K562 (cell line): ENCODE data around the gene WDR93. TPM values are rescaled to one million over a fixed set of nuclear protein-coding genes. Genes with fewer than 3 reads are reported as not detected.

Experiments
- GABPB1 ChIP-seq: sonication (generic); formaldehyde crosslinking; IDR thresholded peaks from 2 replicates; pipeline ENCODE4 v1.8.0; 2022; ENCODE audit warnings: mild to moderate bottlenecking, missing genetic modification reagents
- GTF2E2 ChIP-seq: fragments of 200-800 bp; sonication (Bioruptor generic); IDR thresholded peaks from 2 replicates; pipeline ENCODE4 v1.6.1; 2016; ENCODE audit warnings: missing genetic modification characterization, missing compliant biosample characterization
- HCFC1 ChIP-seq: IDR thresholded peaks from 2 replicates; pipeline ENCODE4 v1.6.1; 2012; ENCODE audit warnings: low read depth, low read length, improper control_type of control experiment
- MCM3 ChIP-seq: fragments of 450-650 bp; IDR thresholded peaks from 2 replicates; pipeline ENCODE4 v1.6.1; 2016
- MTF1 ChIP-seq: fragments of 250-450 bp; sonication (Bioruptor Pico); IDR thresholded peaks from 2 replicates; pipeline ENCODE4 v1.9.0; 2021; ENCODE audit warnings: moderate library complexity, mild to moderate bottlenecking, inconsistent platforms, borderline replicate concordance
- PRMT5 ChIP-seq: sonication (generic); formaldehyde crosslinking; IDR thresholded peaks from 2 replicates; pipeline ENCODE4 v1.5.0; 2020; ENCODE audit warnings: missing genetic modification reagents
- RCOR1 ChIP-seq, 2 experiments: IDR thresholded peaks; 2 replicates each; pipeline ENCODE4 v1.6.1; 2012; ENCODE audit warnings: low read depth in 2 of 2, low read length in 2 of 2, borderline replicate concordance in 1 of 2, improper control_type of control experiment in 1 of 2
- SMAD1 ChIP-seq: fragments of 150-350 bp; IDR thresholded peaks from 2 replicates; pipeline ENCODE4 v1.6.1; 2014; ENCODE audit warnings: low read length, low read depth; ENCODE audit not compliant: partially characterized antibody
- U2AF2 ChIP-seq: fragments of 200-400 bp; formaldehyde crosslinking; optimal IDR thresholded peaks from 2 replicates; pipeline ENCODE3; 2017; ENCODE audit warnings: low read depth, mild to moderate bottlenecking, low read length
- ZNF217 ChIP-seq: sonication (generic); formaldehyde crosslinking; IDR thresholded peaks from 2 replicates; pipeline ENCODE4 v1.8.0; 2022; ENCODE audit warnings: mild to moderate bottlenecking, missing genetic modification reagents
- ZNF431 ChIP-seq: sonication (generic); formaldehyde crosslinking; IDR thresholded peaks from 2 replicates; pipeline ENCODE4 v1.8.0; 2022; ENCODE audit warnings: mild to moderate bottlenecking, missing genetic modification reagents
- ZNF436 ChIP-seq: fragments of 250-450, 450-650 bp; sonication (Bioruptor Pico); formaldehyde crosslinking; IDR thresholded peaks from 2 replicates; pipeline ENCODE4 v1.7.0; 2020; ENCODE audit warnings: mild to moderate bottlenecking
- ZNF584 ChIP-seq: fragments of 200-800 bp; sonication (Bioruptor generic); IDR thresholded peaks from 2 replicates; pipeline ENCODE4 v1.6.1; 2016; ENCODE audit warnings: low read depth, mild to moderate bottlenecking, missing genetic modification characterization, missing compliant biosample characterization
- polyA plus RNA-seq, 8 experiments: library from polyadenylated mRNA; depleted of rRNA in 4 of 8; stranded (reverse) in 5 of 8; unstranded in 3 of 8; fragments of >200 nt; fragmentation: Nextera tagmentation in 2 of 8; fragmentation: Illumina TruSeq in 1 of 8; extraction: Ambion mirVana in 2 of 8; extraction: Trizol in 1 of 8; gene quantifications; 2 replicates each; pipeline versions ENCODE4 v1.2.1 to v1.2.3, GENCODE V29; 2011 to 2014; ENCODE audit warnings: inconsistent platforms in 1 of 8, missing spikeins in 1 of 8
- total RNA-seq, 7 experiments: library from RNA; depleted of rRNA in 6 of 7; stranded (reverse); fragments of >200 nt in 6 of 7; fragmentation: Illumina TruSeq in 2 of 7; extraction: Trizol in 2 of 7; gene quantifications; 2 replicates each; pipeline versions ENCODE4 v1.2.1 to v1.2.3, GENCODE V29; 2011 to 2021; ENCODE audit warnings: low replicate concordance in 1 of 7
- TF ChIP-seq, protein P1 (sequence below), 2 experiments: fragments of 250-450 bp in 1 of 2; fragments of 450-650 bp in 1 of 2; sonication (Bioruptor Pico) in 1 of 2; IDR thresholded peaks; 2 replicates each; pipeline versions ENCODE4 v1.6.1 to v1.8.0; 2016 to 2021; ENCODE audit warnings: mild to moderate bottlenecking in 2 of 2, moderate library complexity in 2 of 2, missing compliant biosample characterization in 1 of 2, missing genetic modification characterization in 1 of 2
- TF ChIP-seq, protein P2 (sequence below): fragments of 250-450 bp; sonication (Bioruptor Pico); IDR thresholded peaks from 2 replicates; pipeline ENCODE4 v1.4.0; 2020; ENCODE audit warnings: mild to moderate bottlenecking, moderate library complexity
- TF ChIP-seq, protein P3 (sequence below): sonication (generic); formaldehyde crosslinking; IDR thresholded peaks from 2 replicates; pipeline ENCODE4 v1.8.0; 2022; ENCODE audit warnings: missing genetic modification reagents, mild to moderate bottlenecking, borderline replicate concordance
- TF ChIP-seq, protein P4 (sequence below): fragments of 250-450 bp; sonication (Bioruptor Pico); IDR thresholded peaks from 2 replicates; pipeline ENCODE4 v1.4.0; 2020

Gene WDR93
- total and polyA plus RNA-seq, 9 of the 15 experiments (the other 6 are each of a cell fraction or from before 2014, with no cell fraction given): not detected

DNA sequence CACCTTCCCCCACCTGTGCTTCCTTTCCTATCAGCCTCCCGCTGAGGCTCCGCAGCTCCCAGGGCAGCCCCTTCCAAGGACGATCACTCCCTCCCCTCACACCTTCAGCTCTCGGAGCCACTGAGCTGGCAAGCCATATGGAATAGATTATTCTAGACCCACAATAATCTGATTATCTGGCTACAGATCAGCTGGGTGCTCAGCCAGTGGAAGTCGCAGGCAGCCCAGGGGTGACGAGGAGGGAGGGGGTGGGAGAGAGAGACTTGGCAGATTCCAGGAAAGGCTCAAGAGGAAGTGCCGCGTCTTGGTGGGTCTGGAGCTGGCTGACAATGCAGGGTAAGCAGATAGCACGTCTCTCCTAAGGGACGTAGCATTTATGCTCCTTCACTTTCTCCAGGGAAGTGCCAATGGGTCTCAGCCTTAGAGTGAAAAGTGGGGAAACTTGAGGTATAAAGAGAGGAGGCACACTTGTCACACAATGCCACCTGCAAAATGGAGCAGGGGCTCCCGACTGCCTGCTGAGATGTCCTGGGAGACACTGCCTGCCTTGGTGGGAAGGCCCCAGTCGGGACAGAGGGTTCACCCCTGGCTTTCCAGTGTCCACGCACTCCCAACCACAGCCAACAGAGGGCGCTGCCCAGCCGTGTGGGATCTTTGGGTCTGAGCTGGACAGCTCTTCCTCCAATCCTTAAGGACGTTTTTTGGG lies 69.8 kb downstream of the WDR93 start (continued):
- no peak for TF ChIP-seq SMAD1
- TF ChIP-seq, protein P1, sequence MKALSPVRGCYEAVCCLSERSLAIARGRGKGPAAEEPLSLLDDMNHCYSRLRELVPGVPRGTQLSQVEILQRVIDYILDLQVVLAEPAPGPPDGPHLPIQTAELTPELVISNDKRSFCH (CRISPR knock-in tag; IDR thresholded peaks at IDR 0.05): no peak
- TF ChIP-seq, protein P1 (tag; IDR thresholded peaks at IDR 0.05): no peak
- TF ChIP-seq, protein P2, sequence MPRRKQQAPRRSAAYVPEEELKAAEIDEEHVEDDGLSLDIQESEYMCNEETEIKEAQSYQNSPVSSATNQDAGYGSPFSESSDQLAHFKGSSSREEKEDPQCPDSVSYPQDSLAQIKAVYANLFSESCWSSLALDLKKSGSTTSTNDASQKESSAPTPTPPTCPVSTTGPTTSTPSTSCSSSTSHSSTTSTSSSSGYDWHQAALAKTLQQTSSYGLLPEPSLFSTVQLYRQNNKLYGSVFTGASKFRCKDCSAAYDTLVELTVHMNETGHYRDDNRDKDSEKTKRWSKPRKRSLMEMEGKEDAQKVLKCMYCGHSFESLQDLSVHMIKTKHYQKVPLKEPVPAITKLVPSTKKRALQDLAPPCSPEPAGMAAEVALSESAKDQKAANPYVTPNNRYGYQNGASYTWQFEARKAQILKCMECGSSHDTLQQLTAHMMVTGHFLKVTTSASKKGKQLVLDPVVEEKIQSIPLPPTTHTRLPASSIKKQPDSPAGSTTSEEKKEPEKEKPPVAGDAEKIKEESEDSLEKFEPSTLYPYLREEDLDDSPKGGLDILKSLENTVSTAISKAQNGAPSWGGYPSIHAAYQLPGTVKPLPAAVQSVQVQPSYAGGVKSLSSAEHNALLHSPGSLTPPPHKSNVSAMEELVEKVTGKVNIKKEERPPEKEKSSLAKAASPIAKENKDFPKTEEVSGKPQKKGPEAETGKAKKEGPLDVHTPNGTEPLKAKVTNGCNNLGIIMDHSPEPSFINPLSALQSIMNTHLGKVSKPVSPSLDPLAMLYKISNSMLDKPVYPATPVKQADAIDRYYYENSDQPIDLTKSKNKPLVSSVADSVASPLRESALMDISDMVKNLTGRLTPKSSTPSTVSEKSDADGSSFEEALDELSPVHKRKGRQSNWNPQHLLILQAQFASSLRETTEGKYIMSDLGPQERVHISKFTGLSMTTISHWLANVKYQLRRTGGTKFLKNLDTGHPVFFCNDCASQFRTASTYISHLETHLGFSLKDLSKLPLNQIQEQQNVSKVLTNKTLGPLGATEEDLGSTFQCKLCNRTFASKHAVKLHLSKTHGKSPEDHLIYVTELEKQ (CRISPR knock-in tag): no peak
- TF ChIP-seq ZNF217: no peak
- TF ChIP-seq PRMT5 (CRISPR knock-in tag): no peak
- TF ChIP-seq U2AF2: no peak
- TF ChIP-seq GTF2E2 (tag): no peak
- TF ChIP-seq, protein P3, sequence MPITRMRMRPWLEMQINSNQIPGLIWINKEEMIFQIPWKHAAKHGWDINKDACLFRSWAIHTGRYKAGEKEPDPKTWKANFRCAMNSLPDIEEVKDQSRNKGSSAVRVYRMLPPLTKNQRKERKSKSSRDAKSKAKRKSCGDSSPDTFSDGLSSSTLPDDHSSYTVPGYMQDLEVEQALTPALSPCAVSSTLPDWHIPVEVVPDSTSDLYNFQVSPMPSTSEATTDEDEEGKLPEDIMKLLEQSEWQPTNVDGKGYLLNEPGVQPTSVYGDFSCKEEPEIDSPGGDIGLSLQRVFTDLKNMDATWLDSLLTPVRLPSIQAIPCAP (CRISPR knock-in tag): no peak
- TF ChIP-seq ZNF436: no peak
- peak in 1 of 2 experiments; percentile 49; a peak in 1 of 4 replicates for TF ChIP-seq RCOR1 (IDR thresholded peaks at IDR 0.05; ENCODE audit: borderline replicate concordance in 1 of 2, low read depth in 2 of 2, low read length in 2 of 2)
- 0 out of 2 replicates have a peak, but pooled peaks have one; percentile 12 for TF ChIP-seq HCFC1
- no peak for TF ChIP-seq ZNF584 (CRISPR knock-in tag)
- TF ChIP-seq ZNF431 (CRISPR knock-in tag): no peak
- no peak for TF ChIP-seq MCM3
- 0 out of 2 replicates have a peak, but pooled peaks have one; percentile 42 for TF ChIP-seq GABPB1 (CRISPR knock-in tag)
- no peak for TF ChIP-seq MTF1 (CRISPR knock-in tag)
- TF ChIP-seq, protein P4, sequence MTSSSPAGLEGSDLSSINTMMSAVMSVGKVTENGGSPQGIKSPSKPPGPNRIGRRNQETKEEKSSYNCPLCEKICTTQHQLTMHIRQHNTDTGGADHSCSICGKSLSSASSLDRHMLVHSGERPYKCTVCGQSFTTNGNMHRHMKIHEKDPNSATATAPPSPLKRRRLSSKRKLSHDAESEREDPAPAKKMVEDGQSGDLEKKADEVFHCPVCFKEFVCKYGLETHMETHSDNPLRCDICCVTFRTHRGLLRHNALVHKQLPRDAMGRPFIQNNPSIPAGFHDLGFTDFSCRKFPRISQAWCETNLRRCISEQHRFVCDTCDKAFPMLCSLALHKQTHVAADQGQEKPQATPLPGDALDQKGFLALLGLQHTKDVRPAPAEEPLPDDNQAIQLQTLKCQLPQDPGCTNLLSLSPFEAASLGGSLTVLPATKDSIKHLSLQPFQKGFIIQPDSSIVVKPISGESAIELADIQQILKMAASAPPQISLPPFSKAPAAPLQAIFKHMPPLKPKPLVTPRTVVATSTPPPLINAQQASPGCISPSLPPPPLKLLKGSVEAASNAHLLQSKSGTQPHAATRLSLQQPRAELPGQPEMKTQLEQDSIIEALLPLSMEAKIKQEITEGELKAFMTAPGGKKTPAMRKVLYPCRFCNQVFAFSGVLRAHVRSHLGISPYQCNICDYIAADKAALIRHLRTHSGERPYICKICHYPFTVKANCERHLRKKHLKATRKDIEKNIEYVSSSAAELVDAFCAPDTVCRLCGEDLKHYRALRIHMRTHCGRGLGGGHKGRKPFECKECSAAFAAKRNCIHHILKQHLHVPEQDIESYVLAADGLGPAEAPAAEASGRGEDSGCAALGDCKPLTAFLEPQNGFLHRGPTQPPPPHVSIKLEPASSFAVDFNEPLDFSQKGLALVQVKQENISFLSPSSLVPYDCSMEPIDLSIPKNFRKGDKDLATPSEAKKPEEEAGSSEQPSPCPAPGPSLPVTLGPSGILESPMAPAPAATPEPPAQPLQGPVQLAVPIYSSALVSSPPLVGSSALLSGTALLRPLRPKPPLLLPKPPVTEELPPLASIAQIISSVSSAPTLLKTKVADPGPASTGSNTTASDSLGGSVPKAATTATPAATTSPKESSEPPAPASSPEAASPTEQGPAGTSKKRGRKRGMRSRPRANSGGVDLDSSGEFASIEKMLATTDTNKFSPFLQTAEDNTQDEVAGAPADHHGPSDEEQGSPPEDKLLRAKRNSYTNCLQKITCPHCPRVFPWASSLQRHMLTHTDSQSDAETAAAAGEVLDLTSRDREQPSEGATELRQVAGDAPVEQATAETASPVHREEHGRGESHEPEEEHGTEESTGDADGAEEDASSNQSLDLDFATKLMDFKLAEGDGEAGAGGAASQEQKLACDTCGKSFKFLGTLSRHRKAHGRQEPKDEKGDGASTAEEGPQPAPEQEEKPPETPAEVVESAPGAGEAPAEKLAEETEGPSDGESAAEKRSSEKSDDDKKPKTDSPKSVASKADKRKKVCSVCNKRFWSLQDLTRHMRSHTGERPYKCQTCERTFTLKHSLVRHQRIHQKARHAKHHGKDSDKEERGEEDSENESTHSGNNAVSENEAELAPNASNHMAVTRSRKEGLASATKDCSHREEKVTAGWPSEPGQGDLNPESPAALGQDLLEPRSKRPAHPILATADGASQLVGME (CRISPR knock-in tag): no peak
